Kidney (tissue), 14 donors: ENCODE data around the gene ABHD12. TPM values are rescaled to one million over a fixed set of nuclear protein-coding genes. Genes with fewer than 3 reads are reported as not detected.

Source experiments
- DNase-seq, 5 donors: peaks; one replicate each; pipeline ENCODE4 v3.0.0-alpha.2; 2013 to 2020
- FAIRE-seq: peaks from 2 replicates; lab custom pipeline; 2012; peaks lifted over from hg19 to GRCh38; lab: Jason Lieb, UNC
- H3K27ac ChIP-seq, 2 donors: one replicate each; pipeline ENCODE4 v1.7.0; 2013; ENCODE audit warnings: low read depth in 2 of 2, low read length in 2 of 2, inconsistent platforms in 1 of 2
- H3K27me3 ChIP-seq: one replicate; pipeline ENCODE4 v1.7.1; 2013; ENCODE audit warnings: low read length, inconsistent platforms; ENCODE audit not compliant: control insufficient read depth, insufficient read depth
- H3K36me3 ChIP-seq, 3 donors: one replicate each; pipeline versions ENCODE4 v1.7.0 to v1.7.1; 2013; ENCODE audit warnings: low read length in 3 of 3, control low read depth in 1 of 3, inconsistent platforms in 1 of 3; ENCODE audit not compliant: insufficient read depth in 3 of 3, control insufficient read depth in 2 of 3
- H3K4me1 ChIP-seq, 3 donors: one replicate each; pipeline versions ENCODE4 v1.7.0 to v1.7.1; 2013; ENCODE audit warnings: low read length in 3 of 3, inconsistent platforms in 1 of 3, low read depth in 1 of 3; ENCODE audit not compliant: control insufficient read depth in 2 of 3, insufficient read depth in 2 of 3
- H3K4me3 ChIP-seq, 3 donors: one replicate each; pipeline versions ENCODE4 v1.7.0 to v1.8.1; 2013; ENCODE audit warnings: low read length in 3 of 3, control low read depth in 1 of 3, inconsistent platforms in 1 of 3
- H3K9ac ChIP-seq, 3 donors: one replicate each; pipeline versions ENCODE4 v1.7.0 to v1.7.1; 2013; ENCODE audit warnings: low read length in 3 of 3, control low read depth in 1 of 3, inconsistent platforms in 1 of 3
- H3K9me3 ChIP-seq, 3 donors: one replicate each; pipeline versions ENCODE4 v1.7.0 to v1.7.1; 2013; ENCODE audit warnings: low read length in 3 of 3, control low read depth in 1 of 3, inconsistent platforms in 1 of 3; ENCODE audit not compliant: control insufficient read depth in 2 of 3, insufficient read depth in 1 of 3
- CTCF ChIP-seq: IDR thresholded peaks from 3 replicates; pipeline ENCODE4 v1.5.1; 2012; ENCODE audit warnings: mild to moderate bottlenecking, moderate library complexity, borderline replicate concordance; ENCODE audit not compliant: insufficient read depth; ENCODE audit errors: extremely low read depth
- intact Hi-C: fragments of 100-400 bp; cut with DNase I; formaldehyde crosslinking; loops from one replicate; pipeline ENCODE4 v1.11.1; 2022
- polyA plus RNA-seq: library from polyadenylated mRNA; stranded (reverse); fragments of 350-450 nt; fragmentation: Illumina TruSeq; extraction: RNeasy Lipid Tissue Mini Kit (QIAGEN cat#74804); gene quantifications from one replicate; pipeline ENCODE4 v1.2.3, GENCODE V29; 2014; ENCODE audit warnings: low read depth, low replicate concordance; ENCODE audit not compliant: insufficient read depth
- total RNA-seq: library from RNA; stranded (reverse); fragmentation: NEBNext Ultra II Directional; extraction: Animal tissue kit (Norgen Biotek cat#: 25700); gene quantifications from one replicate; pipeline ENCODE4 v1.2.1, GENCODE V29; 2021
- donor health status: control.
- donor health status: control.
- donor health status: control.
- donor health status: control.
- donor health status: control.
- donor health status: DM: yes; HTN: yes; CAD: no.
- donor health status: Normal renal cell carcinoma (clear cell type).

ABHD12 gene
- total and polyA plus RNA-seq, 2 donors from 2014 or later = 61.5 to 68.1 TPM

- no peak for TF ChIP-seq CTCF
- H3K27me3 ChIP-seq = no peaks in the 10 kb centered on the region
- intact Hi-C loops = no loop called here
- DNase-seq (no peak), FAIRE-seq (no peak)
- no peak overlapping the region for H3K9ac ChIP-seq
- no peak overlapping the region for H3K4me3 ChIP-seq
- no peak overlapping the region for H3K27ac ChIP-seq
- H3K9me3 ChIP-seq = no peaks in the 10 kb centered on the region
- H3K4me1 ChIP-seq = peaks cover 0 to 17% (median 2%) of the 10 kb centered on the region in 3 donors
- no peaks in the 10 kb centered on the region for H3K36me3 ChIP-seq
These were observed 61.6 kb downstream of the ABHD12 start for GRCh38 chr20:25328954-25329498.

- FAIRE-seq = no peak
- no peak for TF ChIP-seq CTCF
- Histone ChIP-seq H3K27me3 (no peaks in the 10 kb centered on the region), H3K36me3 (no peaks in the 10 kb centered on the region), H3K27ac (no peak overlapping the region), H3K9ac (no peak overlapping the region), H3K4me1 (peaks cover 0 to 17% (median 7%) of the 10 kb centered on the region in 3 donors), H3K4me3 (no peak overlapping the region), H3K9me3 (no peaks in the 10 kb centered on the region)
- peak in 1 of 5 donors; percentile 27 for DNase-seq
- intact Hi-C loops = no loop called here
These were observed 63.0 kb downstream of the ABHD12 start for GRCh38 chr20:25327521-25328235.

- DNase-seq (no peak), FAIRE-seq (no peak)
- Histone ChIP-seq H3K9ac (no peak overlapping the region), H3K27ac (no peak overlapping the region), H3K27me3 (no peaks in the 10 kb centered on the region), H3K36me3 (peaks cover 0 to 8% (median 3%) of the 10 kb centered on the region in 3 donors), H3K4me1 (peaks cover 0 to 17% (median 7%) of the 10 kb centered on the region in 3 donors), H3K4me3 (no peak overlapping the region), H3K9me3 (no peaks in the 10 kb centered on the region)
- intact Hi-C loops = no loop called here
- TF ChIP-seq CTCF = no peak
These were observed 64.6 kb downstream of the ABHD12 start for GRCh38 chr20:25325997-25326396.
